ENCODE measurements around the gene ZBTB7C. TPM values are rescaled to one million over a fixed set of nuclear protein-coding genes. Genes with fewer than 3 reads are reported as not detected.
A peak's percentile ranks its signal among the peaks of the same experiment; 100 is the strongest.

The ZBTB7C gene
- total RNA-seq, 1 donor from 2014 or later, result 1.1 TPM

- no peak overlapping the region for H3K4me3 ChIP-seq (ENCODE audit: low read depth, low read length)
- H3K36me3 ChIP-seq (ENCODE audit: control insufficient read depth, insufficient read depth, low read length), result no peaks in the 10 kb centered on the region
- peaks cover 2% of the 10 kb centered on the region for H3K27me3 ChIP-seq (ENCODE audit: control insufficient read depth, insufficient read depth, low read length)
- no peak for TF ChIP-seq CTCF (IDR thresholded peaks at IDR 0.05; ENCODE audit: insufficient read depth, low read length, poor library complexity, severe bottlenecking)
- DNase-seq (ENCODE audit: low read depth), result no peak
Observed at GRCh38 chr18:48038636-48039035, 370.5 kb downstream of the ZBTB7C start.

- peak; percentile 42 for TF ChIP-seq CTCF (IDR thresholded peaks at IDR 0.05; ENCODE audit: insufficient read depth, low read length, poor library complexity, severe bottlenecking)
- no peaks in the 10 kb centered on the region for H3K36me3 ChIP-seq (ENCODE audit: control insufficient read depth, insufficient read depth, low read length)
- no peak for DNase-seq (ENCODE audit: low read depth)
- H3K4me3 ChIP-seq (ENCODE audit: low read depth, low read length), result no peak overlapping the region
- H3K27me3 ChIP-seq (ENCODE audit: control insufficient read depth, insufficient read depth, low read length), result peaks cover 2% of the 10 kb centered on the region
Observed at GRCh38 chr18:48037481-48038271, 371.5 kb downstream of the ZBTB7C start.

GRCh38 chr18:48036641-48037421 lies 372.4 kb downstream of the ZBTB7C start:
- no peak overlapping the region for H3K4me3 ChIP-seq (ENCODE audit: low read depth, low read length)
- no peaks in the 10 kb centered on the region for H3K36me3 ChIP-seq (ENCODE audit: control insufficient read depth, insufficient read depth, low read length)
- TF ChIP-seq CTCF (IDR thresholded peaks at IDR 0.05; ENCODE audit: insufficient read depth, low read length, poor library complexity, severe bottlenecking), result no peak
- H3K27me3 ChIP-seq (ENCODE audit: control insufficient read depth, insufficient read depth, low read length), result peaks cover 2% of the 10 kb centered on the region
- DNase-seq (ENCODE audit: low read depth), result peak; percentile 69

DNA sequence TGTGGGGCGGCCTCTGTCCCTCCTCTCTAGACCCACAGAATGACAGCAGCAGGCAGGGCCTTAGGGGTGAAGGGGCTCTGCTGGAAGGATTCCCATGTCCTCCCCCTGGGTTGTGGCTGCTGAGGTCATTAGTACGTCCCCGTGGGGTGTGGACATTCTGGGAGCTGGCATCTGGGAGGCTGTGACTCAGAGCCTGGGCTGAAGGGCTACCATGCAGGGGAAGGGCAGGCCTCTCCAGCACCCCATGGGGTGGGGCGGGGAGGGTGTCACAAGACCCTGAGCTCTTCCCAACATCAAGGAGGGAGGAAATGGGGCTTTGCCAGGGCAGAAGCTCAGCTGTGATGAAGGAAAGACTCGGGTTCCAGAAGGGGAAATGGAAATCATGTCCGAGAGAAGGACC lies 373.0 kb downstream of the ZBTB7C start:
- DNase-seq (ENCODE audit: low read depth), result no peak
- no peak for TF ChIP-seq CTCF (IDR thresholded peaks at IDR 0.05; ENCODE audit: insufficient read depth, low read length, poor library complexity, severe bottlenecking)
- no peaks in the 10 kb centered on the region for H3K36me3 ChIP-seq (ENCODE audit: control insufficient read depth, insufficient read depth, low read length)
- H3K4me3 ChIP-seq (ENCODE audit: low read depth, low read length), result no peak overlapping the region
- peaks cover under 1% of the 10 kb centered on the region for H3K27me3 ChIP-seq (ENCODE audit: control insufficient read depth, insufficient read depth, low read length)

DNA sequence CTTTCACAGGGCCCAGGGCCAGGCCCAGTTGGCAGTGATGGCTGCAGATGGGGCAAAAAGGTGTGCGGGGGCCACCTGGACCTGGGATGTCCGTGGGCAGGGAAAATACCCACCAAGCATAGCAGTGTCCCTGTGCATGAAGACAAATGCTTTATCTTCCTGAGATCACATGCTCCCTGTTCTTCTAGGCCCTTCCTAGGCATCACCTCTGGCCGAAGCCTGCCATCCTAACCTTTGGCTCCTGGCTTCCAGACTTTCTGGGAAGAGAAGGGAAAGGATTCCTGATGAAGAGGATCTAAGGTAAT lies 373.7 kb downstream of the ZBTB7C start:
- no peaks in the 10 kb centered on the region for H3K27me3 ChIP-seq (ENCODE audit: control insufficient read depth, insufficient read depth, low read length)

More for the DNA sequence above, 373.7 kb downstream of the ZBTB7C start:
- no peak for TF ChIP-seq CTCF (IDR thresholded peaks at IDR 0.05; ENCODE audit: insufficient read depth, low read length, poor library complexity, severe bottlenecking)
- no peak for DNase-seq (ENCODE audit: low read depth)
- Histone ChIP-seq H3K4me3 (ENCODE audit: low read depth, low read length) (no peak overlapping the region), H3K36me3 (ENCODE audit: control insufficient read depth, insufficient read depth, low read length) (no peaks in the 10 kb centered on the region)

Measured in kidney epithelial cell (primary cell).